Erythroblast (primary cell): Measurements from ENCODE around the gene CTSS.

Experiments used
- GATA1 ChIP-seq: IDR thresholded peaks from 2 replicates; pipeline ENCODE4 v1.6.1; 2011; ENCODE audit warnings: low read depth, mild to moderate bottlenecking, control low read depth, low read length, moderate library complexity
- POLR2A ChIP-seq: IDR thresholded peaks from 2 replicates; pipeline ENCODE4 v1.6.1; 2011; ENCODE audit warnings: mild to moderate bottlenecking, low read length

- TF ChIP-seq POLR2A (no peak), GATA1 (no peak)
Observed at GRCh38 chr1:150730130-150730721, 35.4 kb downstream of the CTSS start.
